ENCODE measurements around the gene ZDHHC6.
A peak's percentile ranks its signal among the peaks of the same experiment; 100 is the strongest.

The ZDHHC6 gene, protein sequence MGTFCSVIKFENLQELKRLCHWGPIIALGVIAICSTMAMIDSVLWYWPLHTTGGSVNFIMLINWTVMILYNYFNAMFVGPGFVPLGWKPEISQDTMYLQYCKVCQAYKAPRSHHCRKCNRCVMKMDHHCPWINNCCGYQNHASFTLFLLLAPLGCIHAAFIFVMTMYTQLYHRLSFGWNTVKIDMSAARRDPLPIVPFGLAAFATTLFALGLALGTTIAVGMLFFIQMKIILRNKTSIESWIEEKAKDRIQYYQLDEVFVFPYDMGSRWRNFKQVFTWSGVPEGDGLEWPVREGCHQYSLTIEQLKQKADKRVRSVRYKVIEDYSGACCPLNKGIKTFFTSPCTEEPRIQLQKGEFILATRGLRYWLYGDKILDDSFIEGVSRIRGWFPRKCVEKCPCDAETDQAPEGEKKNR

DNA sequence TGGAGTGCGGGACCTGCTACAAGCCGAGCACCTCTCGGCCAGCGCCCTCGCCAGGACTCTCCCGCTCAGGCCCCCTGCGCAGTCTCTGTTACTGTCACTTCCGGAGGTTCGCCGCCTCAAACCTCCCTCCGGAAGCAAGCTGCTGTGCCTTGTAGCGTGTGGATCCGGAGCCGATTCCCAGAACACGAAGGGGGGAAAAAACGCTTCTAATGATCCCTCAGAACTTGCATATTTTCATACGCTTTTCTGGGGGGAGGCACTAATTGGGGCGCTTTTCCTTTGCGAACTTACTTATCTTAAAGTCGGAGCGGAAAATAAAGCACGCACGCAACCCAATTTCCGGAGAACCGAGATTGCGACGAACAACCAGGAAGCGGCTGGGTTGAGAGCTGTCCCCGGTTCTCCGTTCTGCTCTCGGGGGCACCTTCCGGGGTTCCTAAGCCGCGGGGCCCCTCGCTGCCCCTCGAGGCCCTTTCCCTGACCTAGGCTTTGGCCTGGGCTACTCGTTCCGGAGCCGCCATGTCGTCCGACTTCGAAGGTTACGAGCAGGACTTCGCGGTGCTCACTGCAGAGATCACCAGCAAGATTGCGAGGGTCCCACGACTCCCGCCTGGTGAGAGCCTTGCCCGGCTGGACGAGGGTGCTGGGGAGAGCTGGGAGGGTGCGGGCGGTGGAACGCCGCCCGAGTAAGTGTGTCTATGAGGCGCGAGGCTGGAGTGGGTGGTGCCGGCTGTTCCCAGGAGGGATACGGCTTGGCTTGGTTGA lies at the start of gene ZDHHC6, which contains the start of gene VTI1A:
Gene ZDHHC6, minus strand, starts transcription at position 60 of the 765 bp plus-strand sequence. CDS start 1,478 bp downstream, outside the sequence.
Gene VTI1A, plus strand, starts transcription at position 361 of the 765 bp plus-strand sequence. Its CDS starts 159 bp downstream, at position 520.
- TF ChIP-seq, protein P1, sequence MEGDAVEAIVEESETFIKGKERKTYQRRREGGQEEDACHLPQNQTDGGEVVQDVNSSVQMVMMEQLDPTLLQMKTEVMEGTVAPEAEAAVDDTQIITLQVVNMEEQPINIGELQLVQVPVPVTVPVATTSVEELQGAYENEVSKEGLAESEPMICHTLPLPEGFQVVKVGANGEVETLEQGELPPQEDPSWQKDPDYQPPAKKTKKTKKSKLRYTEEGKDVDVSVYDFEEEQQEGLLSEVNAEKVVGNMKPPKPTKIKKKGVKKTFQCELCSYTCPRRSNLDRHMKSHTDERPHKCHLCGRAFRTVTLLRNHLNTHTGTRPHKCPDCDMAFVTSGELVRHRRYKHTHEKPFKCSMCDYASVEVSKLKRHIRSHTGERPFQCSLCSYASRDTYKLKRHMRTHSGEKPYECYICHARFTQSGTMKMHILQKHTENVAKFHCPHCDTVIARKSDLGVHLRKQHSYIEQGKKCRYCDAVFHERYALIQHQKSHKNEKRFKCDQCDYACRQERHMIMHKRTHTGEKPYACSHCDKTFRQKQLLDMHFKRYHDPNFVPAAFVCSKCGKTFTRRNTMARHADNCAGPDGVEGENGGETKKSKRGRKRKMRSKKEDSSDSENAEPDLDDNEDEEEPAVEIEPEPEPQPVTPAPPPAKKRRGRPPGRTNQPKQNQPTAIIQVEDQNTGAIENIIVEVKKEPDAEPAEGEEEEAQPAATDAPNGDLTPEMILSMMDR (IDR thresholded peaks at IDR 0.05; ENCODE audit: borderline replicate concordance, insufficient read depth, low read depth, low read length), result peak; percentile 36; the same call in 1 of the 2 replicates
- H3K4me3 ChIP-seq (ENCODE audit: low read depth, low read length), result peak within 1 kb of the TSS; percentile 100

DNA sequence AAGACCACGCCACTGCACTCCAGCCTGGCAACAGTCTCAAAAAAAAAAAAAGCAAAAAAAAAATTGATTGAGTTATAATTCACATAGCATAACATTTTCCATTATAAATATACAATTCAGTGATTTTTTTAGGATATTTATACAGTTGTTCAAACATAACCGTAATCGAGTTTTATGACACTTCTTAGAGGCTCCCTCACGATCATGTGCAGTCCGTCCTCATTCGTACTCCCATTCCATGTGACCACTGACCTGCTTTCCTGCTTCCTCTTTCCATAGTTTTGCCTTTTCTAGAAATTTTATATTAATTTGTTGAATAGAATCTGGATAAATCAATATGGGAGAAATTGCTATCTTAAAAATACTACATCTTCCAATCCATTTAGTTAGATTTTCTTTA lies 46.0 kb upstream of the ZDHHC6 start:
- TF ChIP-seq, protein P1 (IDR thresholded peaks at IDR 0.05; ENCODE audit: borderline replicate concordance, insufficient read depth, low read depth, low read length), result no peak
- H3K4me3 ChIP-seq (ENCODE audit: low read depth, low read length), result no peak overlapping the region

DNA sequence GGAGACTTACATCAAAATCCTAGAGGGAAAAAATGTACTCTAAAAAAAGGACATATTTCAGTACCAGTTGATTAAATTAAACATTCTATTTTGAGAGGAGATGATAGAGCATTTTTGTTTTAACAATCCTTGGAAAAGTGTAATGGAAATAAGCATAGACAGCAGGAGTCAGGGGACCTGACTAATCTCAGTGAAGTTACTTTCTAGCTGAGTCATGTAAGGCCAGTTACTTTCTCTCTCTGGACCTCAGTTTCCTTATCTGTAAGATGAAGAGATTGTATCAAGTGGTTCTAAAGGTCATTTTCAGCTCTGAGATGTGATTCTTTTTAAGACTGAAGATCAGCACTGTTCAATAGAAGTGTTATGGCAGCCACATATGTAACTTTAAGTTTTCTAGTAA lies 44.4 kb upstream of the ZDHHC6 start:
- no peak overlapping the region for H3K4me3 ChIP-seq (ENCODE audit: low read depth, low read length)
- TF ChIP-seq, protein P1 (IDR thresholded peaks at IDR 0.05; ENCODE audit: borderline replicate concordance, insufficient read depth, low read depth, low read length), result no peak

DNA sequence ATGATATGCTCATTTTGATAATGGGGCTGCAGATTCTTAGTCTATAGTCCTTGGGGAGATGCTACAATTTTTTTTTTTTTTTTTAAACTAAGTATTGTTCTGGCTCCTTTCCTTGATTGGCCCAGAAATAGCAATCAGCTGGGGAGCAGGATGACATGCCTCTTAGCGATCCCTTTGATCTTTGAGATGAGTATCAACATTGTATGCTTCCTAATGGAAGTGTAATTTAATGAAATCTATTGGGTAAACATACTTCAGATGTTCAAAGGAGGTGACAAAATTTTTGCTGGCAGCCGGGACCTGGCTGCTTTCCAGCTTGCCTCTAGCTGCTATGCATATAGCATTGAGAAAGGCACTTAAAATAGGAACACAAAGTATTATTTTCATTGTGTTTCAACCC lies 43.8 kb upstream of the ZDHHC6 start:
- TF ChIP-seq, protein P1 (IDR thresholded peaks at IDR 0.05; ENCODE audit: borderline replicate concordance, insufficient read depth, low read depth, low read length), result no peak
- H3K4me3 ChIP-seq (ENCODE audit: low read depth, low read length), result no peak overlapping the region

DNA sequence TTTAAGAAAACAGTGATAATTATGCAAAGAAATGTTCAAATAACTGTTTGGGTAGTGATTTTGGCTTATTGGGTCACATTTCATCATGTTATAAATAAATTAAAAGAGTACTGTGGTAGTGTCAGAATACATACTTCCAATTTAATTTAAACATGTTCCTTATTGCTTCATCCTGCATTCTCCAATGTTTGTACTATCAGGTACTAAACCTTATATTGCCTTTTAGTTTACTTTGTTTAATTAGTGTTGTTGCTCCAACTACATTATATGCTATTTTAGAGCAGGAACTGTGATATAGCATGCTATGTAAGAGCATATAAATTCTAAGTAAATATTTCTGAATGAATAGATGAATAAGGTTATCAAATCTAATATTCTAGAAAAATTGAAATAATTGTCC lies 41.2 kb upstream of the ZDHHC6 start:
- H3K4me3 ChIP-seq (ENCODE audit: low read depth, low read length), result no peak overlapping the region
- TF ChIP-seq, protein P1 (IDR thresholded peaks at IDR 0.05; ENCODE audit: borderline replicate concordance, insufficient read depth, low read depth, low read length), result no peak

DNA sequence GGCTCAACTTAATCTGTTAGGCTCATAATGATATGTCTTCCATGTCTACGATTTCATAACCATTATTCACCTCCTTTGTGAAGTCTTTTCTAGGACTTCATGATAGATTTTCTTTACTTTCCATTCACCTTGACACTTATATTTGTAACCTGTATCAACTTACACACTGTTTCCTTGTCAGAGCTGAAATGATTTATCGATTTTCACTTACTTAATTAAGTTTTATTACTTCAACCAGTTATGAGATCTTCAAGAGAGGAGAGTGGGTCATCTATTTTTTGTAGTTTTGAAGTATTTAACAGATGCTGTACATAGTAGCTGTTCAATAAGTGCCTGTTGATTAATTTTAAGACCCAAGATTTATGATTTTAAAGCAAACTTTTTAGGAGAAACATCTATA lies 37.7 kb upstream of the ZDHHC6 start:
- TF ChIP-seq, protein P1 (IDR thresholded peaks at IDR 0.05; ENCODE audit: borderline replicate concordance, insufficient read depth, low read depth, low read length), result no peak
- H3K4me3 ChIP-seq (ENCODE audit: low read depth, low read length), result no peak overlapping the region
